Ramos (cell line): ENCODE results near the gene TMEM41A.
"Not testable (repeated sequence)": the region's sequence is repeated elsewhere in the genome, so short reads cannot be mapped to it uniquely, and the experiment has no call there.

ENCODE experiments used
- in situ Hi-C: fragments of 300-500 bp; cut with MboI; formaldehyde crosslinking; loops from one replicate; pipeline ENCODE4 v1.14.3; 2022; ENCODE audit warnings: low sequenced_read_pairs; ENCODE audit not compliant: unreplicated experiment

The TMEM41A gene

GRCh38 chr3:185490241-185490640, 8.6 kb downstream of the TMEM41A start:
- in situ Hi-C loops = no loop called here

- in situ Hi-C loops = no loop called here
Observed at GRCh38 chr3:185489462-185489861, 9.4 kb downstream of the TMEM41A start.

- in situ Hi-C loops = no loop called here
Observed at GRCh38 chr3:185488465-185488864, 10.4 kb downstream of the TMEM41A start.

GRCh38 chr3:185486394-185486793, 12.4 kb downstream of the TMEM41A start:
- in situ Hi-C loops = no loop called here

GRCh38 chr3:185484296-185484695, 14.5 kb downstream of the TMEM41A start:
- in situ Hi-C loops = no loop called here

- in situ Hi-C loops = no loop called here
Observed at GRCh38 chr3:185479373-185479945, 19.4 kb downstream of the TMEM41A start.

- in situ Hi-C loops = no loop called here
Observed at GRCh38 chr3:185477316-185477715, 21.5 kb downstream of the TMEM41A start.

- in situ Hi-C loops = not testable (repeated sequence)
Observed at GRCh38 chr3:185474922-185475321, 23.9 kb downstream of the TMEM41A start.

- in situ Hi-C loops = no loop called here
Observed at GRCh38 chr3:185473290-185473815, 25.5 kb downstream of the TMEM41A start.

GRCh38 chr3:185470323-185470722, 28.5 kb downstream of the TMEM41A start:
- in situ Hi-C loops = no loop called here

- in situ Hi-C loops = no loop called here
Observed at GRCh38 chr3:185469542-185469941, 29.3 kb downstream of the TMEM41A start.

- in situ Hi-C loops = not testable (repeated sequence)
Observed at GRCh38 chr3:185466123-185466522, 32.7 kb downstream of the TMEM41A start.

- in situ Hi-C loops = no loop called here
Observed at GRCh38 chr3:185465471-185465870, 33.4 kb downstream of the TMEM41A start.

GRCh38 chr3:185460719-185461350, 38.0 kb downstream of the TMEM41A start:
- in situ Hi-C loops = no loop called here

GRCh38 chr3:185460309-185460708, 38.5 kb downstream of the TMEM41A start:
- in situ Hi-C loops = no loop called here

GRCh38 chr3:185457376-185457775, 41.5 kb downstream of the TMEM41A start:
- in situ Hi-C loops = no loop called here

- in situ Hi-C loops = not testable (repeated sequence)
Observed at GRCh38 chr3:185451432-185451831, 47.4 kb downstream of the TMEM41A start.

GRCh38 chr3:185448107-185448506, 50.7 kb downstream of the TMEM41A start:
- in situ Hi-C loops = no loop called here

- in situ Hi-C loops = no loop called here
Observed at GRCh38 chr3:185444329-185444728, 54.5 kb downstream of the TMEM41A start.

GRCh38 chr3:185442031-185442430, 56.8 kb downstream of the TMEM41A start:
- in situ Hi-C loops = no loop called here

GRCh38 chr3:185439745-185440466, 58.9 kb downstream of the TMEM41A start:
- in situ Hi-C loops = no loop called here
